Stomach (tissue), 4 donors: ENCODE data around the gene UBAC1.

Experiments
- CTCF ChIP-seq, 7 experiments: fragments of 450-650 bp in 4 of 7; fragments of 200-600 bp in 3 of 7; sonication (generic) in 3 of 7; IDR thresholded peaks; one replicate each; pipeline ENCODE4 v1.5.1; 2016 to 2019; ENCODE audit warnings: antibody characterized with exemption in 7 of 7, control low read depth in 2 of 7, mild to moderate bottlenecking in 1 of 7
- EP300 ChIP-seq: sonication (generic); formaldehyde crosslinking; IDR thresholded peaks from one replicate; pipeline ENCODE4 v1.6.1; 2017; ENCODE audit warnings: antibody characterized with exemption

- TF ChIP-seq EP300 = no peak
- TF ChIP-seq CTCF (IDR thresholded peaks at IDR 0.05) = no peak
Measured at GRCh38 chr9:135927195-135928013, 33.8 kb downstream of the UBAC1 start.
